ENCODE results near the gene IL26.
A peak's percentile ranks its signal among the peaks of the same experiment; 100 is the strongest.
"Not testable (repeated sequence)": the region's sequence is repeated elsewhere in the genome, so short reads cannot be mapped to it uniquely, and the experiment has no call there.

Gene IL26

DNA sequence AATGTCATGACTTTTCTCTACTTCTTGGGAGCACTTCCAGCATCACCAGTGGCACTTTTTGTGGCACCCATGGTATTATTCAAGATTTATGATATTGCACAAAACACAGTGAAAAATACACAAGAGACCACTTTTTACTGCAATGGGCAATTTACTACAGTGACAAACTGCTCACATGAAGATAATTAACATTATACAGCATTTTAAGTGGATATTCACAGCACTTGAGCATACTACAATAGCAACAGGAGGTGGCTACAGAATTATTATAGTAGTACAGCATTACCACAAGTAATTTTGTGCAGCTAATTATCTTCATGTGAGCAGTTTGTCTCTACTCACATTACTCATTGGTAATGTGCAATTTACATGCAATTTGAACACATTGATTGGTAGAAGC is 18.3 kb downstream of the IL26 start:
- DNase-seq (ENCODE audit: low read depth) = no peak
- no peak overlapping the region for H3K4me3 ChIP-seq (ENCODE audit: low read depth, low read length)

DNA sequence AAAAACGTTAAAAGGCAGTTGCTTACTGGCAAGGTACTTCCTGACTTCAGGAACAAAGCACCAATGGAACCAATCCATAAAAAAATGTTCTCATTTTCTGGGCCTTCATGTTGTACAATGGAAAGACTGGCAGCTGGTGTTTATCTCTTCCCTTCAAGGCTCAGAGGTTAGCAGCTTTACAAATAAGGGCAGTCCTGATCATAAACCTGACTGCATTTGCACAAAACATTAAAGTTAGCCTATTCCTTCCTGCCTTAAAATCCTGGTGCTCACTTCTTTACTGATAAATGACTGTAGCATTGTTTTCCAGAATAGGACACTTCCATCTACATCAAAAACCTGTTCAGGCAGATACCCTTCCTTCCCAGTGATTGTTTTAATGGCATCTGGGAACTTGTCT is 19.2 kb downstream of the IL26 start:
- DNase-seq (ENCODE audit: low read depth) = no peak
- H3K4me3 ChIP-seq (ENCODE audit: low read depth, low read length) = no peak overlapping the region

DNA sequence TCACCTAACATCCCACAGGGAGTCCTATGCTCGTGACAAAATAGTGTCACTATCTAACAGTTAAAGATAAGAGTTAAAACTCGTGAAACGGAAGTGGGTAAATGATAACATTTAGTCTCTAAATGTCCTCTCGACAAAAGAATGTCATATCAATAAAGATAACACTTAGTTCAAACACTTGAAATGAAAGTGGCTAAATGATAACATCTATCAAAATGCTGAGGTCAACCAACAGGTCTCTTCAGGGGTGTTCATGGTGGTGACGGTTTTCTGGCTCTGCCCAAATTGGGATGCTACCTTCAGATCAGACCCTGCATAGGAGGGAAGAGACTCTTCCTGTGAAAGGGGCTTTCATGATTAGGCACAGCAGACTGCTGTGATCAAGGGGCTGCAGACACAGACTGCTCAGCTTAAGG is 22.1 kb downstream of the IL26 start:
- no peak for DNase-seq (ENCODE audit: low read depth)

DNA sequence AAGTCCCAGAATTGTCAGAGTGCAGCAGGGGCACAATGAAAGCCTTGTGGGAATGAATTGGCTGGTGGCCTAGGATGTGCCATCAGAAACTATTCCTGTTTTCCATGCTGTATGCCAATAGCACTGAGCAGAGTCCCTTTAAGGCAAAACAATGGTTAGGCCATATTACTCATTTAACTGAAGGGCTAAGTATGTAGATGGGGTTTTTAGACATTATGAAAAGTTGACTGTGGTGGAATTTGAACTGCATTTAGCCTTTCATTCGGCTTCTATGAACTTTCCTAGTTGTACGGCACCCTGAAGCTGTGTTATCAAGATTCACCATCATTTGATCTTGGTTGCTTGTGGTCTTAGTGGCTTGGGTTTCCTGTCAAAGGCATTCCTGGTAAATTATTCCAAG is 24.8 kb downstream of the IL26 start:
- DNase-seq (ENCODE audit: low read depth) = no peak
- H3K4me3 ChIP-seq (ENCODE audit: low read depth, low read length) = no peak overlapping the region

More for the DNA sequence above, 22.1 kb downstream of the IL26 start:
- no peak overlapping the region for H3K4me3 ChIP-seq (ENCODE audit: low read depth, low read length)

DNA sequence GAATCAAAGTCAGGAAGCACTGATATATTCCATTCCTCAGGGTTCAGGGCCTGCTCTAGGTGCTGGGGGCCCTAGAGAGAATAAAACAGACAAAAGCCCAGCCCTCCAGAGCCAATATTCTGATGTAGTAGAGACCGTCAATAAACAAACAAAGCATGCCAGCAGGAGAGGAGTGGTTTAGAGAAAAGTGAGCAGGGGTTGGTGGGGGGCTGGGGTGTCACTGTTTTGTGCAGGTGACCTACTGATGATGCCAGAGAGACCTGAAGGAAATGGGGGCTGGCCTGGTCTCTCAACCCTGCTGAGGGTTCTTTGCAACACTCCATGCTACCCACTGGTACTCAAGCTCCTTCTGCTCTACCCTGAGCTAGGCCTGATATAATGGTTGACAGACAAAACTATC is 26.5 kb downstream of the IL26 start:
- DNase-seq (ENCODE audit: low read depth) = no peak
- H3K4me3 ChIP-seq (ENCODE audit: low read depth, low read length) = no peak overlapping the region

DNA sequence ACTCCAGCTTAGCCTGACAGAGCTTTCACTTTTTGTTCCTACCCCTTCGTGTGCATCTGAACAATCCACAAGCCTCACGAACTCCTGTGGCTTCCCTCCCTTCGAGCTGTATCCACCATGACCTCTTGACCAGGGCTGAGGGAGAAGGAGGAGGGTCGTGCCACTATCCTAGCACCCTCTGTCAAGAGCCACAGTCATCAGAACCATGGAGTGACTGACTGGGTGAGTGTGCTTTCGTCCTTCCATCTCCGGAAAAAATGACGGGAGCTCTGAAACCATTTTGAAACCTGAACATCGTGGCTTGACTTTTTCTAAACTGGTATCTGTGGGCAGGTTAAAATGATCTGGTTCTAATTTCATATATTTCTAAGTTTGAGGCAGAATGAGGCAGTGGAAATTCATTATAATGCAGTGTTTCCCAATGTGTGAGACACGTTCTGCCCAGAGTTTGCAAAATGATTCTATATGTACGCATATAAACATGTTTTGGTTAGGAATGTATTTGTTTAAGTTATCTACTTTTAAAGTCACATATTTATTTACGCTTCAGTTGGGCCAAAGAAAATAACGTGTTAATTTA is 27.0 kb downstream of the IL26 start:
- H3K4me3 ChIP-seq (ENCODE audit: low read depth, low read length) = no peak overlapping the region
- no peak for DNase-seq (ENCODE audit: low read depth)

DNA sequence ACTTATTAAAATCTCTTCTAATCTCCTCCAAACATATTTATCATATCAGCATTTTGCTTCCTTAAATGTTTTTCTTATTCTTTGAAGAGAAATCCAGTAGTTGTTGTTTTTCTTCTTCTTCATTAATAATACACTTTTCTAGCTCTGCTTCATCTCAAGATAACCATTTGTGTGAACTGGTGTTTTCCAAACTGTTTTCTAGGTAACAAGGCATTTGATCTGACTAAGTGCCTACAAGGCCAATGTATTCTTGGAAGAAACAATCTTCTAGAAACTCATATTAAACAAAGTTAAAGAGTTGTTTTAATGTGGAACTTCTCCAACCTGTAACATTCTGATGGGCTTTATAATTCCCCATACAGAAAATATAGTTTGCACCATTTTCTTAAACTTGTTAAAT is 35.3 kb downstream of the IL26 start:
- no peak for DNase-seq (ENCODE audit: low read depth)
- H3K4me3 ChIP-seq (ENCODE audit: low read depth, low read length) = no peak overlapping the region

DNA sequence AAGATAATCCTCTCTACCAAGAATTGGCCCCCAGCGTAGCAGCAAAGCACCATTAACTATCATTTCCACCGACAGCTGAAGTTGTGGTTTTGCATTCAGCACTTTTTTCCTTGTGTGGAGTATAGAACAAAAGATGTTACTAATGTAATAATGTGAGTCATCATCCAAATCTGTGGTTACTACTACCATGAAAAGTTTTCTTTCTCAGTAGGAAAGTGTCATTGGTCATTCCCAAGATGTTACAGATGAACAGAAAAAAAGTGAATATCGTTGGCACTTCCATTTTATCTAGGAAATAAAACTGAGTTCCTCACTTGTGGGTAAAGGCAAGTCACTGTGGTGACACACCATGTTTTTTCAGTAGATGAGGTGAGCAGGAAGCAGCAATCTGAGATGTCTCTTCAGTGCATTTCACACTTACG is 35.8 kb downstream of the IL26 start:
- H3K4me3 ChIP-seq (ENCODE audit: low read depth, low read length) = no peak overlapping the region
- peak; percentile 30 for DNase-seq (ENCODE audit: low read depth)

DNA sequence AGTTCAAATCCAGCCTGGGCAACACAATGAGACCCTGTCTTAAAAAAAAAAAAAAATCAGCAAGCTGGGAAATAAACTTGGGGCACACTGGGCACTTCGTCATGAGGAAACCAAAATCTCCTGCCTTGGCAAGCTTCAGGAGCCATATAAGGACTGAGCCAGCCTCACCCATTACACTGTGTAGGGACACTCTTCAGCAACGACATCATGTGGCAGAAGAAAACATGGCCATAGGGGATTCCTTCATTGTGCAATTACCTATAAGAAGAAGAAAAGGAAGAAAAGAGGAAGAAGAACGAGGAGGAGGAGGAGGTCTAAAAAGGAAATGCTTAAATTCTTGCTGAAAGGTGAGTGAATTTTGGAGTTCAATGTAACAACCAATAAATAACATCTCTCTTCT is 40.0 kb downstream of the IL26 start:
- H3K4me3 ChIP-seq (ENCODE audit: low read depth, low read length) = no peak overlapping the region
- no peak for DNase-seq (ENCODE audit: low read depth)

DNA sequence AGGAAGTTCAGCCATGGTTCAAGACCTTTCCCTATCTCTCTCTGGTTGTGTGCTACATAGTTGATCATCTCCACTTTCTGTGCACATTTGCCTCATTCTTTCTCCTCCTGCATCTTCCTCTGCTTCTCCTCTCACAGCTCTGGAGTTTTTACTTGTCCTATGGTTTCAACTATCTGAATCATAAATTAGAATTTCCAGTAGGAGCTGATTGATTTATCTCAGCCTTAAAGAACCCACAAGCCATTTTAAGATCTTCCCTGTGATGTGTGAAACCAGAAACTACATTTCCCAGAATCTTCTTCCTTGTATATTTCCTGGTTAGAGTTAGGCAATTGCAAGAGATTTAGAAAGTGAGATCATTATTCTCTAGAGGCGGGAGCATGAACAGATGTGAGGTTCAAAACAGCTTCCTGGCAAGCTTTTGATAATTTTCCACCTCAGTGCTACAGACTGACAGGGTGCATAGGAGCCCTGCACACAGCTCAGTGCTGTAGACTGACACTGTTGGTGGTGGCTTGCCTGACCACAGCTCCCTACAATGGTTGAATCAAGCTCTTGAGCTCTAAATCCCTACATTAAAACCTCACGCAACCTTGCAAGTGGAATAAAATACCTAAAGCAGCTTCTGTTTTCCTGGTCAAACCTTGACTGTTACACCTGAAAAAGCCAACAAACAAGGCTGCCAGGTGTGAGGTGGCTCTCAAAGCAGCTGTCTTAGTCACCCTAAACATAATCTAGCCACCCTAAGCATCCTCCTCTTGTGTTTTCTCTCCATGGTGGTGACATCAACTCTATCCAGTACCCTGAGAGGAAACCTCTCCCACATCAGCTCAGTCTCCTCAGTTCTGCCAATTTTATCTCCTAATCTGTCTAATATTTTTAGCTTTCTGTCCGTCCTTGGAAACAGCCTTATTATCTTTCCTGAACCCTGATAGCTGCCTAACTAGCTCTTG is 44.5 kb downstream of the IL26 start:
- DNase-seq (ENCODE audit: low read depth) = no peak
- H3K4me3 ChIP-seq (ENCODE audit: low read depth, low read length) = no peak overlapping the region

DNA sequence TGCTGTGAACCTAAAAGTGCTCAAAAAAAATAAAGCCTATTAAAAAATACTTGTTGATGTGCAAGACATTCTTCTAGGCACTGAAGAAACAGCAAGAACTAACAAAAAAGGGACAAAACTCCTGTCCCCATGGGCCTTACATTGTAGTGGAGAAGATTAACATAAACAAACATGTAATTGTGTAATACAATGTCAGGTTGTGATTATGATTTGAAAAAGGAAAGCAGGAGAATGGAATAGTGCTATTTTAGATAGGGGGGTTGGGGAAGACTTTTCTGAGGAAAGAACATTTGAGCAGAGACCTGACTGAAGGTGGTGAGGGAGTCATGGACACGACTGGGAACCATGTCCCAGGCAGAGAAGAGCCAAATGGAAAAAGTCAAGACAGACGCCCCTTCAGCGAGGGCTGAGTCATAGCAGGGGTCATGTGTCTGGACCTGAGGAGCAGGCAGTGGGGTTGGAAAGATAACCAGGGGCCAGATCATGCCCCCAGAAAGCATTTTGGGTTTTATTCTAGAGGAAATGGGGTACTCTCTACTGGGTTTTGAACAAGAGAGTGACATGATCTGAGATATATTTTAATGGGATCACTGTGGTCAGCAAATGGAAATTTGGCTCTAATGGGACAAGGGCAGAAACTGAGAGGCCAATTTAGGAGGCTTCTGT is 46.7 kb downstream of the IL26 start:
- no peak for DNase-seq (ENCODE audit: low read depth)
- no peak overlapping the region for H3K4me3 ChIP-seq (ENCODE audit: low read depth, low read length)

DNA sequence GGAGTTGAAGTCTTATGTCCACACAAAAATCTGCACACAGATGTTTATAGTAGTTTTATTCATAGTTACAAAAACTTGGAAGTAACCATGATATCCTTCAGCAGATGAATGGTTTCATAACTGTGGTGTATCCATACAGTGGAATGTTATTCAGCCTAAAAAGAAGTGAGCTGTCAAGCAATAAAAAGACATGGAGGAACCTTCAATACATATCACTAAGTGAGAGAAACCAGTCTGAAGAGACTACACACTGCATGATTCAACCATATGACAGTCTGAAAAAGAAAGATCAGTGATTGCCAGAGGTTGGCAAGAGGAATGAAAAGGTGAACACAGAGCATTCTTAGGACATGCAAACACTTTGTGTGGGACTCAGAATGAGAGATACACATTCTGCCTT is 47.4 kb downstream of the IL26 start:
- no peak overlapping the region for H3K4me3 ChIP-seq (ENCODE audit: low read depth, low read length)
- DNase-seq (ENCODE audit: low read depth) = no peak

DNA sequence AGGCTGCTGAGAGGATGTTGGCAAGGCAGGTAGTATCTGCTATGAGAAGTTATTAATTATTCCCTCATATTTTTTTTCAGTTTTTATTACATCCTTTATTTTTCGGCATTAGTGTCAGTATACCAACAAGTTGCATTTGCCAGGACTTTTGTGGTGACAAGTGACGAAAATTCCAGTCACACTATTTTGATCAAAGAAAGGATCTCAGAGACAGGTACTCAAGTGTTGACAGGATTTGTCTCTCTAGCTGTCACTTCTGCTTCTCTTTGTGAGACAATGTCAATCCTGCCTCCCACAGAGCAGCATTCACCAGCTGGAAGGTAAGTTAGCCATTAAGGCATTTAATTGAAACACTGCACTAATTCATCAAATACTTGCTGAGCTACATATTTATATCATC is 48.0 kb downstream of the IL26 start:
- no peak for DNase-seq (ENCODE audit: low read depth)
- no peak overlapping the region for H3K4me3 ChIP-seq (ENCODE audit: low read depth, low read length)

DNA sequence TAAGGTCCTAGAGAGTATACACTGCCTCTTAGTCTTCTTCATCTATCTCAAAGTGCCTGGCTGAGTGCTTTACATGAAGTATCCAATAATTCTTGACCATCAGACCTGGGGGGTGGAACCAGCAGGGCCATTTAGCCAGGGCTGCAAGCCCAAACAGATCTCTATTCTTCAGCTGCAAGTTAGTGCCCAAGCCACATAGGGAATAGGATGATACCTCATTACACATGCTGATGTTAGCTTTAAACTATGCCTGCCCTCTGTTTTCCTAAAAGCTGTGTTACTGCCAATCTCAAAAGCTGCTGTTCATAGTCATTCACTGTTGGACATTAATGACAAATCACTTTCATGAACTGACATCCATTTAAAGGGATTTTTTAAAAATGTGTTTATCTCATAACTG is 49.4 kb downstream of the IL26 start:
- H3K4me3 ChIP-seq (ENCODE audit: low read depth, low read length) = no peak overlapping the region
- DNase-seq (ENCODE audit: low read depth) = no peak

DNA sequence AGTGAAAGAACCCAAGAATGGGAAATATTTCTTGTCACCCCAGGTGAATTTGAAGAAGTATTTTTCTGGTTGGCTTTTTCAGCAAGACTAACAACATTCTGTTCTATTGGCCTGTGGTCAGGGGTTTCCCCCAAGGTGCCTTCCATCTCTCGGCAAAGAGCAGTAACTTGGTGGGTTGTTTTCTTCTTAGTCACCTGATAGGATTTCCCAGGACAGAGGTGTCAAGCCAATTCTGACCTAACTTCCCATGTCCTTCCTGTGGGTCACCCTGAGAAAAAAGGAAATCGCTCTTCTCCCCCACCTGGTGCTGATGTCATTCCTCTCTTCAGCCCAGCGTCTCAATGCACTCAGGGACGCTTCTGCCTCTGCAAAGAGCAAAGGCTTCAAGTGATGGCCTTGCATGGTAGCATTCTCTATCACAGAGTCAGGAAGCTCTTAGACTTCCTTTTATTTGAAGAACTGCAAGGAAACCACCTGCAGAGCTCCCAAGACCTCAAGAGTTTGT is 50.0 kb downstream of the IL26 start:
- no peak for DNase-seq (ENCODE audit: low read depth)
- no peak overlapping the region for H3K4me3 ChIP-seq (ENCODE audit: low read depth, low read length)

DNA sequence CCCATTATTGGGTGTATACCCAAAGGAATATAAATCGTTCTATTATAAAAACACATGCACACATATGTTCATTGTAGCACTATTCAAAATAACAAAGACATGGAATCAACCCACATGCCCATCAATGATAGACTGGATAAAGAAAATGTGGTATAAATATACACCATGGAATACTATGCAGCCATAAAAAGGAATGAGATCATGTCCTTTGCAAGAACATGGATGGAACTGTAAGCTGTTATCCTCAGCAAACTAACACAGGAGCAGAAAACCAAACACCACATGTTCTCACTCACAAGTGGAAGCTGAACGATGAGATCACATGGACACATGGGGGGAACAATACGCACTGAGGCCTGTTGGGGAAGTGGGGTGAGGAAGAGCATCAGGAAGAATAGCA is 50.8 kb downstream of the IL26 start:
- not testable (repeated sequence) for DNase-seq (ENCODE audit: low read depth); H3K4me3 ChIP-seq (ENCODE audit: low read depth, low read length)

DNA sequence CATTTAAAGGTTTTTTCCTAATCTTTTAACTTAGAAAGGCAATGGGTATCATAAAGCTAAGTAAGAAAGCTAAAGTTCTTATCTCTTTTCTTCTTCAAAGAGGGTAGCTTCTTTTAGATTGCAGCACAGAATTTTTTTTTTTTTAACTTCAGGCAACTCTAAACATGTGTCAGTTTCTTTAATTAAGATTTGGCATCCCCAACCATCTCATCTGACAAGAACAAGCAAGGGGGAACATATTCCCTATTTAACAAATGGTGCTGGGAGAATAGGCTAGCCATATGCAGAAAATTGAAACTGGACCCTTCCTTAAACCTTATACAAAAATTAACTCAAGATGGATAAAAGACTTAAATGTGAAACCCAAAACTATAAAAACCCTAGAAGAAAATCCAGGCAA is 51.8 kb downstream of the IL26 start:
- no peak for DNase-seq (ENCODE audit: low read depth)
- no peak overlapping the region for H3K4me3 ChIP-seq (ENCODE audit: low read depth, low read length)

DNA sequence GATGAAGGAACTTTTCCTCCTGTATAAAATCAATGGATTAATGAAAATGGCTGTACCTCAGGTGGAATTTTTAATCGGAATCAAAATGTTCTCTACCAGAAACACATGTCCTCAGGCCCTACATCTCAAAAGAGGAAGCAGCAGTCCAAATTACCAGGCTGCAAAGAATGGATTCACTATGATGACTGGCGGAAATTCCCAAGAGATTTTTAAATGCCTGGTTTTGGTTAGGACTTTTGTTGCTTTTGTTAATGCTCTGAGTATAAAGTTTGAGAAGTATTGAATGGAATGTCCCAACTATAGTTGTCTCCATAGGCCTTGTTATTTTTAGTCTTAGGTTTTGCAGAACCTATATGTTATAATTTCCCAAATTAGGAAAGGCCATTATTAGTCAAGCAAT is 54.9 kb downstream of the IL26 start:
- H3K4me3 ChIP-seq (ENCODE audit: low read depth, low read length) = no peak overlapping the region
- DNase-seq (ENCODE audit: low read depth) = no peak

DNA sequence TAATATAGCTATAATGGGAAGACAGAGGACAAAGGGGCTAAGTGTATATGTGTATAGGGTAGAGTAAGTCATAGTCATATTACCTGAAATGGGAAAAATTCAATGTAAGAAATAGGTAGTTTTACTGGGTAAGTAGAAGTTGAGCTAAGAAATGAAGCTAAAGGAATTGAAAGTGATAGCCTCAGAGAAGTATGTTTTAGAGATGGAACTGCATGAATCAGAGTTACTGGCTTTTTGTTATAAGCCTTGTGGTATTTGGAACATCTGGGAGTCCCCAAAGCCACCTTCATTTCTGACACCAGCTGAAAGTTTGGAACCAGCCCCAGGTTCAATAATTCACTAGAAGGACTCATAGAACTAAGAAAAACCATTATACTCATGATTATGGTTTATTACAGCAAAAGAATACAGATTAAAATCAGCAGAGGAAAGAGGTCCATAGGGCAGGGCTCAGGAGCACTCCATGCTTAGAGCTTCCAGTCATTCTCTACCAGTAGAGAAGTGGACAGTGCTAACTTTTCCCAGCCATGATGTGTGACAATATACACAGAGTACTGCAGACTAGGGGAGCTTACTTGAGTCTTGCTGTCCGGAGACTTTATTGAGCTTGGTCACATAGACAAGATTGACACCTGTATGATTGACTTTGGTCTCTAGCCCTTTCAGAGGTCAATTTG is 56.3 kb downstream of the IL26 start:
- DNase-seq (ENCODE audit: low read depth) = no peak
- H3K4me3 ChIP-seq (ENCODE audit: low read depth, low read length) = no peak overlapping the region

DNA sequence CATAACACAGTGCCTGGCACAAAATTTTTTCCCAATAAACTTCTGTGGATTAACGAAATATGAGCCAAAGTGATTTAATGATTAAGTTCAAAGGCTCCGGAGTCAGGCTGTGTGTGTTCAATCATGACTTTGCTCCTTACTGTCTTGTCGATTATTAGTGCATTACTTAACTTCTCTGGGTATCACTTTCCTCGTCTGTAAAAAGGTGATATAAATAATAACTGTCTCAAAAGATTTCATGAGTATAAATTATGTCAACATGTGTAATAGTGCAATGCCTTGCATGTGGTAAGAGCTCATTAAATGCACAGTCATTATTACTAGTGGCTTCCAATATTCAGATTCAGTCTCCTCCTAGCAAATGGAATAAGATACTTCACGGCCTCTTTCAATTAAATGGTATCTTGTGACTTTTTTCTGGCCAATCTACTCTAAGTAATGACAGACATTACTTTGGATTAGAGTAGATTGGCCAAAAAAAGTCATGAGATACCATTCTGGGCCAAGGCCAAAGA is 59.2 kb downstream of the IL26 start:
- no peak overlapping the region for H3K4me3 ChIP-seq (ENCODE audit: low read depth, low read length)
- no peak for DNase-seq (ENCODE audit: low read depth)
